GM19463 (cell line): ENCODE results near the gene HAVCR2.
A peak's percentile ranks its signal among the peaks of the same experiment; 100 is the strongest.
"Not testable (repeated sequence)": the region's sequence is repeated elsewhere in the genome, so short reads cannot be mapped to it uniquely, and the experiment has no call there.

ENCODE experiments used
- ATAC-seq: cut with Tn5 transposase; IDR thresholded peaks from one replicate; pipeline ENCODE4 v1.9.1; 2021; ENCODE audit warnings: mild to moderate bottlenecking, moderate library complexity; ENCODE audit not compliant: unreplicated experiment

HAVCR2 gene

GRCh38 chr5:157100140-157100679 is 8.6 kb downstream of the HAVCR2 start:
- ATAC-seq = peak; percentile 75

GRCh38 chr5:157088342-157088990 is 20.4 kb downstream of the HAVCR2 start:
- ATAC-seq = no peak

GRCh38 chr5:157086751-157087359 is 22.0 kb downstream of the HAVCR2 start:
- no peak for ATAC-seq

- no peak for ATAC-seq
Measured at GRCh38 chr5:157085930-157086329, 22.9 kb downstream of the HAVCR2 start.

GRCh38 chr5:157080286-157080685 is 28.6 kb downstream of the HAVCR2 start:
- no peak for ATAC-seq

GRCh38 chr5:157076558-157076957 is 32.3 kb downstream of the HAVCR2 start:
- no peak for ATAC-seq

- no peak for ATAC-seq
Measured at GRCh38 chr5:157072508-157072907, 36.3 kb downstream of the HAVCR2 start.

GRCh38 chr5:157069949-157070348 is 38.9 kb downstream of the HAVCR2 start:
- ATAC-seq = no peak

- ATAC-seq = no peak
Measured at GRCh38 chr5:157068785-157069184, 40.1 kb downstream of the HAVCR2 start.

- ATAC-seq = no peak
Measured at GRCh38 chr5:157068339-157068738, 40.5 kb downstream of the HAVCR2 start.

GRCh38 chr5:157067005-157067404 is 41.8 kb downstream of the HAVCR2 start:
- no peak for ATAC-seq

- no peak for ATAC-seq
Measured at GRCh38 chr5:157066080-157066479, 42.8 kb downstream of the HAVCR2 start.

- no peak for ATAC-seq
Measured at GRCh38 chr5:157063776-157064430, 44.9 kb downstream of the HAVCR2 start.

- ATAC-seq = no peak
Measured at GRCh38 chr5:157059891-157060290, 49.0 kb downstream of the HAVCR2 start.

GRCh38 chr5:157059093-157059539 is 49.7 kb downstream of the HAVCR2 start, which contains the start of gene HAVCR1:
Gene HAVCR1 (minus strand): TSS chr5:157059116. CDS start chr5:157057943, 1,173 bp downstream.
- ATAC-seq = peak; percentile 85

GRCh38 chr5:157057459-157058370 is 51.1 kb downstream of the HAVCR2 start:
- no peak for ATAC-seq

GRCh38 chr5:157056848-157057247 is 52.0 kb downstream of the HAVCR2 start:
- not testable (repeated sequence) for ATAC-seq

- ATAC-seq = no peak
Measured at GRCh38 chr5:157051604-157052245, 57.1 kb downstream of the HAVCR2 start.

GRCh38 chr5:157050050-157050449 is 58.8 kb downstream of the HAVCR2 start:
- no peak for ATAC-seq

- no peak for ATAC-seq
Measured at GRCh38 chr5:157049605-157050004, 59.2 kb downstream of the HAVCR2 start.
